Measurements from ENCODE around the gene SLC6A1. TPM values are rescaled to one million over a fixed set of nuclear protein-coding genes. Genes with fewer than 3 reads are reported as not detected.
A peak's percentile ranks its signal among the peaks of the same experiment; 100 is the strongest.

Gene SLC6A1
- total RNA-seq, 1 experiment from 2014 or later = not detected

GRCh38 chr3:10981961-10982360 lies 10.6 kb upstream of the SLC6A1 start:
- ATAC-seq (no peak), DNase-seq (ENCODE audit: low read depth, low spot score) (no peak)
- Histone ChIP-seq H3K79me2 (ENCODE audit: insufficient read depth, low read length) (no peaks in the 10 kb centered on the region), H3K4me1 (ENCODE audit: control insufficient read depth in 1 of 2, insufficient read depth in 2 of 2, low read length in 2 of 2) (peaks cover 6 to 13% of the 10 kb centered on the region in 2 experiments), H3K4me3 (replicated peaks in 1 of 2; ENCODE audit: low read depth in 1 of 2, low read length in 2 of 2) (no peak overlapping the region), H3K27ac (ENCODE audit: low read depth, low read length) (no peak overlapping the region), H4K20me1 (ENCODE audit: insufficient read depth) (no peaks in the 10 kb centered on the region), H3K36me3 (ENCODE audit: control insufficient read depth in 1 of 2, insufficient read depth in 2 of 2, low read length in 2 of 2) (no peaks in the 10 kb centered on the region), H3K9ac (ENCODE audit: low read length) (no peak overlapping the region), H2AFZ (ENCODE audit: low read depth, low read length, poor library complexity, severe bottlenecking) (no peak overlapping the region), H3K27me3 (ENCODE audit: insufficient read depth, low read length) (peaks cover 65% of the 10 kb centered on the region), H3K9me2 (ENCODE audit: insufficient read depth) (no peaks in the 10 kb centered on the region), H3K4me2 (ENCODE audit: low read length) (peak overlapping the region; percentile 52; the same call in 1 of the 2 replicates), H3K9me3 (ENCODE audit: control insufficient read depth in 1 of 2, insufficient read depth in 1 of 2, low read depth in 1 of 2, low read length in 2 of 2) (no peaks in the 10 kb centered on the region)
- POLR2A ChIA-PET = no interaction called here
- intact Hi-C loops (cut with micrococcal nuclease) = loop anchor here (2.0 kb wide), 1 partner anchor 31 kb away; no protein-coding TSS in a partner anchor
- RAD21 ChIA-PET (ENCODE audit: low non-redundant PET in 1 of 2, low total read pairs in 2 of 2, uncharacterized antibody in 2 of 2, unreplicated experiment in 2 of 2) = no interaction called here
- BruUV-seq (replicated peaks) = no TSS peak
- CTCF ChIA-PET = interaction anchor here (1.3 to 1.9 kb wide), 3 partner anchors 36 to 353 kb away, joined by 4 to 7 read pairs (median 5); no protein-coding TSS in a partner anchor
- TF ChIP-seq MAX (IDR thresholded peaks at IDR 0.05) = no peak

GRCh38 chr3:10982782-10983181 lies 9.8 kb upstream of the SLC6A1 start:
- Histone ChIP-seq H3K4me3 (replicated peaks in 1 of 2; ENCODE audit: low read depth in 1 of 2, low read length in 2 of 2) (no peak overlapping the region), H2AFZ (ENCODE audit: low read depth, low read length, poor library complexity, severe bottlenecking) (peak overlapping the region; percentile 81), H3K4me1 (ENCODE audit: control insufficient read depth in 1 of 2, insufficient read depth in 2 of 2, low read length in 2 of 2) (peaks cover 6 to 13% of the 10 kb centered on the region in 2 experiments), H3K79me2 (ENCODE audit: insufficient read depth, low read length) (no peaks in the 10 kb centered on the region), H3K36me3 (ENCODE audit: control insufficient read depth in 1 of 2, insufficient read depth in 2 of 2, low read length in 2 of 2) (no peaks in the 10 kb centered on the region), H3K9me2 (ENCODE audit: insufficient read depth) (no peaks in the 10 kb centered on the region), H3K9ac (ENCODE audit: low read length) (no peak overlapping the region), H3K4me2 (ENCODE audit: low read length) (peak overlapping the region; percentile 52), H3K27ac (ENCODE audit: low read depth, low read length) (no peak overlapping the region), H4K20me1 (ENCODE audit: insufficient read depth) (no peaks in the 10 kb centered on the region), H3K9me3 (ENCODE audit: control insufficient read depth in 1 of 2, insufficient read depth in 1 of 2, low read depth in 1 of 2, low read length in 2 of 2) (no peaks in the 10 kb centered on the region), H3K27me3 (ENCODE audit: insufficient read depth, low read length) (peaks cover 59% of the 10 kb centered on the region)
- intact Hi-C loops (cut with micrococcal nuclease) = loop anchor here (2.0 kb wide), 1 partner anchor 32 kb away; no protein-coding TSS in a partner anchor
- ChIA-PET CTCF (interaction anchor here (0.8 to 1.9 kb wide), 4 partner anchors 14 to 352 kb away, joined by 3 to 7 read pairs (median 4); no protein-coding TSS in a partner anchor), RAD21 (ENCODE audit: low non-redundant PET in 1 of 2, low total read pairs in 2 of 2, uncharacterized antibody in 2 of 2, unreplicated experiment in 2 of 2) (interaction anchor here in 1 of 2 experiments (0.6 kb wide), 1 partner anchor 1827 kb away, joined by 3 read pairs; no protein-coding TSS in a partner anchor), POLR2A (no interaction called here)
- BruUV-seq (replicated peaks) = no TSS peak
- ATAC-seq = peak; percentile 69
- peak; percentile 59 for DNase-seq (ENCODE audit: low read depth, low spot score)
- TF ChIP-seq, protein P1, sequence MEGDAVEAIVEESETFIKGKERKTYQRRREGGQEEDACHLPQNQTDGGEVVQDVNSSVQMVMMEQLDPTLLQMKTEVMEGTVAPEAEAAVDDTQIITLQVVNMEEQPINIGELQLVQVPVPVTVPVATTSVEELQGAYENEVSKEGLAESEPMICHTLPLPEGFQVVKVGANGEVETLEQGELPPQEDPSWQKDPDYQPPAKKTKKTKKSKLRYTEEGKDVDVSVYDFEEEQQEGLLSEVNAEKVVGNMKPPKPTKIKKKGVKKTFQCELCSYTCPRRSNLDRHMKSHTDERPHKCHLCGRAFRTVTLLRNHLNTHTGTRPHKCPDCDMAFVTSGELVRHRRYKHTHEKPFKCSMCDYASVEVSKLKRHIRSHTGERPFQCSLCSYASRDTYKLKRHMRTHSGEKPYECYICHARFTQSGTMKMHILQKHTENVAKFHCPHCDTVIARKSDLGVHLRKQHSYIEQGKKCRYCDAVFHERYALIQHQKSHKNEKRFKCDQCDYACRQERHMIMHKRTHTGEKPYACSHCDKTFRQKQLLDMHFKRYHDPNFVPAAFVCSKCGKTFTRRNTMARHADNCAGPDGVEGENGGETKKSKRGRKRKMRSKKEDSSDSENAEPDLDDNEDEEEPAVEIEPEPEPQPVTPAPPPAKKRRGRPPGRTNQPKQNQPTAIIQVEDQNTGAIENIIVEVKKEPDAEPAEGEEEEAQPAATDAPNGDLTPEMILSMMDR (IDR thresholded peaks at IDR 0.05 in 2 of 3, conservative IDR thresholded peaks at IDR 0.05 in 1 of 3; ENCODE audit: borderline replicate concordance in 1 of 3, insufficient read depth in 1 of 3, low read depth in 2 of 3, low read length in 2 of 3) = no peak
- TF ChIP-seq, protein P2, sequence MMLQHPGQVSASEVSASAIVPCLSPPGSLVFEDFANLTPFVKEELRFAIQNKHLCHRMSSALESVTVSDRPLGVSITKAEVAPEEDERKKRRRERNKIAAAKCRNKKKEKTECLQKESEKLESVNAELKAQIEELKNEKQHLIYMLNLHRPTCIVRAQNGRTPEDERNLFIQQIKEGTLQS (IDR thresholded peaks at IDR 0.05) = no peak
- peak; percentile 74 for TF ChIP-seq FOSL1 (IDR thresholded peaks at IDR 0.05; ENCODE audit: low read depth)
- TF ChIP-seq ZNF274 (IDR thresholded peaks at IDR 0.05; ENCODE audit: low read depth, low read length) = no peak
- peak; percentile 55 for TF ChIP-seq TCF7L2 (IDR thresholded peaks at IDR 0.05; ENCODE audit: borderline replicate concordance, extremely low read depth, insufficient read depth, insufficient read length)
- TF ChIP-seq RAD21 (IDR thresholded peaks at IDR 0.05; ENCODE audit: low read depth) = no peak
- peak; percentile 72 for TF ChIP-seq MAX (IDR thresholded peaks at IDR 0.05)
- TF ChIP-seq SP1 (IDR thresholded peaks at IDR 0.05; ENCODE audit: low read depth) = peak; percentile 39; the same call in 1 of the 2 replicates
- TF ChIP-seq JUND (IDR thresholded peaks at IDR 0.05) = peak; percentile 66
- TF ChIP-seq POLR2AphosphoS5 (IDR thresholded peaks at IDR 0.05; ENCODE audit: low read depth, low read length) = 0 out of 2 replicates have a peak, but pooled peaks have one; percentile 24
- no peak for TF ChIP-seq SRF (IDR thresholded peaks at IDR 0.05; ENCODE audit: low read depth)
- TF ChIP-seq EZH2 (IDR thresholded peaks at IDR 0.05) = no peak
- TF ChIP-seq, protein P3, sequence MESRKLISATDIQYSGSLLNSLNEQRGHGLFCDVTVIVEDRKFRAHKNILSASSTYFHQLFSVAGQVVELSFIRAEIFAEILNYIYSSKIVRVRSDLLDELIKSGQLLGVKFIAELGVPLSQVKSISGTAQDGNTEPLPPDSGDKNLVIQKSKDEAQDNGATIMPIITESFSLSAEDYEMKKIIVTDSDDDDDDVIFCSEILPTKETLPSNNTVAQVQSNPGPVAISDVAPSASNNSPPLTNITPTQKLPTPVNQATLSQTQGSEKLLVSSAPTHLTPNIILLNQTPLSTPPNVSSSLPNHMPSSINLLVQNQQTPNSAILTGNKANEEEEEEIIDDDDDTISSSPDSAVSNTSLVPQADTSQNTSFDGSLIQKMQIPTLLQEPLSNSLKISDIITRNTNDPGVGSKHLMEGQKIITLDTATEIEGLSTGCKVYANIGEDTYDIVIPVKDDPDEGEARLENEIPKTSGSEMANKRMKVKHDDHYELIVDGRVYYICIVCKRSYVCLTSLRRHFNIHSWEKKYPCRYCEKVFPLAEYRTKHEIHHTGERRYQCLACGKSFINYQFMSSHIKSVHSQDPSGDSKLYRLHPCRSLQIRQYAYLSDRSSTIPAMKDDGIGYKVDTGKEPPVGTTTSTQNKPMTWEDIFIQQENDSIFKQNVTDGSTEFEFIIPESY (IDR thresholded peaks at IDR 0.05; ENCODE audit: extremely low read depth, insufficient replicate concordance, low read length) = no peak

All from HCT116 (cell line).